ENCODE results near the gene JAG2.

Gene JAG2

DNA sequence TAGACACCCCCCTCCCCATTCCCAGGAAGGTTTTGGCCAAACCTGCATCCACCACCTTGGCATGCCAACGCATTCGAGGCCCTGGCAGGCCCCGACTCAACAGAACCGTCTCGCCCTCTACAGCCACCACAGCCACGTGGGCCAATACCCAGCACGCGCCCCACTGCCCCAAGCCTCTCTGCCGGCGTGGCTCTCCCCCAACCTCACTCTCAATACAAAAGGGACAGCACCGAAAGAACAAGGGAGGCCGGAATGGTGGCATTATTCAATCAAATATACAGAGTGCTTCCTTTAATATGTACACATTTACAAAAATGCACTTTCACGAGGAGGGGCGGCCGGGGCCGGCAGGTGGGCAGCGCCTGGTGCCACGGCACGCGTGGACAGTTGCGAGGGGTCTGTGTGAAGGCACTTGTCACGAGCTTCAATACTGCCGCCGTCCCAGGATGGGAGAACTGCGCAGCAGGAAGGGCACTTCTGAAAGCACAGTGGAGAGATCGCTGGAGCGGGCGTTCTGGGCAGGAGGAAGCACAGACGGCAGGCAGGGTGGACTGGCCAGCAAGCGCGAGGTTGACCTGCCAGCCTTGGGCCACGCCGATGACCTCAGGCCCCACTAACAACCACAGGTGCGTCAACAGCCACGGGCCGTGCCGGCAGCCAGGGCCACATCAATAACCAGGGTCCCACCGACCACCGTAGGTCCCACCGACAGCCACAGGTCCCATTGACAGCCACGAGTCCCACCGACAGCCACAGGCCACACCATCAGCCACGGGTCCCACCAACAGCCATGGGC lies 26.9 kb downstream of the JAG2 start:
- H3K27ac Mint-ChIP-seq, result no peak overlapping the region
- no peaks in the 10 kb centered on the region for H3K27me3 Mint-ChIP-seq (ENCODE audit: low read depth)
- H3K4me3 Mint-ChIP-seq, result no peak overlapping the region

DNA sequence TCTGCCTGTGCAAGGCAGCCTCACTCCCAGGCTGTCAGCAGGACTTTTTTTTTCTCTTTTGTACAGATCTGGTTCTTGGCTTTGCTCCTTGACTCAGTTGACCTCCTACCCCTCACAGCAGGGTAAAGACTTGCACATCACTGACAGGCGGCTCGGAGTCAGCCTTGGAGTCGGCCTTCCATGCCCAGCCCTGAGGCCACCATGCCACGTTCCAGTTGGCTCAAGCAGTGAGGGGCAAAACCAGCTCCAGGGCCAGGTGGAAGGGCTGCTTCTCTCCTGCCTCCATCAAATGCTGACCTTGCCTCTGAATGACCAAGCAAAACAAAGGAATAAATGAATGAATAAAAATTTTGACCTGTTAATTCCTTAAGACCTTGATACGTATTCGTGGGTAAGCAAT lies 27.6 kb downstream of the JAG2 start:
- Mint-ChIP-seq H3K27ac (no peak overlapping the region), H3K9me3 (peaks cover 6% of the 10 kb centered on the region), H3K4me3 (no peak overlapping the region), H3K27me3 (ENCODE audit: low read depth) (no peaks in the 10 kb centered on the region), H3K4me1 (no peaks in the 10 kb centered on the region), H3K36me3 (ENCODE audit: low read depth) (peaks cover 7% of the 10 kb centered on the region)
- TF ChIP-seq, protein P1, sequence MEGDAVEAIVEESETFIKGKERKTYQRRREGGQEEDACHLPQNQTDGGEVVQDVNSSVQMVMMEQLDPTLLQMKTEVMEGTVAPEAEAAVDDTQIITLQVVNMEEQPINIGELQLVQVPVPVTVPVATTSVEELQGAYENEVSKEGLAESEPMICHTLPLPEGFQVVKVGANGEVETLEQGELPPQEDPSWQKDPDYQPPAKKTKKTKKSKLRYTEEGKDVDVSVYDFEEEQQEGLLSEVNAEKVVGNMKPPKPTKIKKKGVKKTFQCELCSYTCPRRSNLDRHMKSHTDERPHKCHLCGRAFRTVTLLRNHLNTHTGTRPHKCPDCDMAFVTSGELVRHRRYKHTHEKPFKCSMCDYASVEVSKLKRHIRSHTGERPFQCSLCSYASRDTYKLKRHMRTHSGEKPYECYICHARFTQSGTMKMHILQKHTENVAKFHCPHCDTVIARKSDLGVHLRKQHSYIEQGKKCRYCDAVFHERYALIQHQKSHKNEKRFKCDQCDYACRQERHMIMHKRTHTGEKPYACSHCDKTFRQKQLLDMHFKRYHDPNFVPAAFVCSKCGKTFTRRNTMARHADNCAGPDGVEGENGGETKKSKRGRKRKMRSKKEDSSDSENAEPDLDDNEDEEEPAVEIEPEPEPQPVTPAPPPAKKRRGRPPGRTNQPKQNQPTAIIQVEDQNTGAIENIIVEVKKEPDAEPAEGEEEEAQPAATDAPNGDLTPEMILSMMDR (IDR thresholded peaks at IDR 0.05; ENCODE audit: unreplicated experiment in 3 of 3), result no peak

More for the DNA sequence above, 26.9 kb downstream of the JAG2 start:
- Mint-ChIP-seq H3K36me3 (ENCODE audit: low read depth) (peaks cover 7% of the 10 kb centered on the region), H3K4me1 (no peaks in the 10 kb centered on the region), H3K9me3 (peaks cover 6% of the 10 kb centered on the region)
- TF ChIP-seq, protein P1 (IDR thresholded peaks at IDR 0.05; ENCODE audit: unreplicated experiment in 3 of 3), result no peak

DNA sequence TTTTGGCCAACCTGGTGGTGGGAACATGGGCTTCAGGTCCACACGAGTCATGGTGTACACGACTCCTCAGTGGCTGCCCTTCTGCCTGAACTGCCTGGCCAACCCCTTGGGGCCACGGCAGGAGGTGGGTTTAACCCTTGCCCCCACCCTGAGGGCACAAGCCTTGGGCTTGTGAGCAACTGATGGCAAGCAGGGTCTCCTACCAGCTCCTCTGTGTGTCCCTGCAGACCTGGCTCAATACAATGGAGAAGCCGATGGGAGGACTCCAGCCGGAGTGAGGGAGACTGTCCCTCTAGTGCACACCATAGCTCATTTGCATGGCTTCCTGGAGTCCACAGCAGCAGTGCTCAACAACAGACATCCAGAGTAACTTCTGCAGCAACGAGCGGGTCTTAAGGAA lies 28.0 kb downstream of the JAG2 start:
- peaks cover 7% of the 10 kb centered on the region for H3K36me3 Mint-ChIP-seq (ENCODE audit: low read depth)
- no peaks in the 10 kb centered on the region for H3K27me3 Mint-ChIP-seq (ENCODE audit: low read depth)
- no peaks in the 10 kb centered on the region for H3K4me1 Mint-ChIP-seq
- no peak overlapping the region for H3K27ac Mint-ChIP-seq
- TF ChIP-seq, protein P1 (IDR thresholded peaks at IDR 0.05; ENCODE audit: unreplicated experiment in 3 of 3), result no peak
- peaks cover 6% of the 10 kb centered on the region for H3K9me3 Mint-ChIP-seq
- no peak overlapping the region for H3K4me3 Mint-ChIP-seq

DNA sequence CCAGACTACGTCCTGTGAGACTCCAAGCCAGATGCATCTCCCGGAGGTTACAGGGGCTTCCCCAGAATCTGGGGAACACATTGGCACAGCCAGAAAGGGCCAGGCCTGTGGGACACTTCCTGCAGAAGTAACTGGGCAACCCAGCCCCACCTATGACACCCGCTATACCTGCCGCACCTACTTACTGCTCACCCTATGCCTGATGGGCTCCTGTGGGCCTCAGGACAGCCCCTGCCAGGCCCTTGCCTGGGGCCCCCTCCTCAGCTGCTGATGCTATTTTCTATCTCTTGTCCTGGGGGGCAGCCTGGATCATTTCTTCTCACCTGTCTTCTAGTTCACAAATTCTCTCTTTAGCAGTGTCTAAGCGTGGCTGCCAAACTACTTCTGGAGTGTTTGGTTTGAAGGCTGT lies 28.7 kb downstream of the JAG2 start:
- no peaks in the 10 kb centered on the region for H3K4me1 Mint-ChIP-seq
- H3K4me3 Mint-ChIP-seq, result no peak overlapping the region
- TF ChIP-seq, protein P1 (IDR thresholded peaks at IDR 0.05; ENCODE audit: unreplicated experiment in 3 of 3), result no peak
- H3K9me3 Mint-ChIP-seq, result peaks cover 6% of the 10 kb centered on the region
- no peak overlapping the region for H3K27ac Mint-ChIP-seq
- H3K36me3 Mint-ChIP-seq (ENCODE audit: low read depth), result peaks cover 7% of the 10 kb centered on the region
- no peaks in the 10 kb centered on the region for H3K27me3 Mint-ChIP-seq (ENCODE audit: low read depth)

DNA sequence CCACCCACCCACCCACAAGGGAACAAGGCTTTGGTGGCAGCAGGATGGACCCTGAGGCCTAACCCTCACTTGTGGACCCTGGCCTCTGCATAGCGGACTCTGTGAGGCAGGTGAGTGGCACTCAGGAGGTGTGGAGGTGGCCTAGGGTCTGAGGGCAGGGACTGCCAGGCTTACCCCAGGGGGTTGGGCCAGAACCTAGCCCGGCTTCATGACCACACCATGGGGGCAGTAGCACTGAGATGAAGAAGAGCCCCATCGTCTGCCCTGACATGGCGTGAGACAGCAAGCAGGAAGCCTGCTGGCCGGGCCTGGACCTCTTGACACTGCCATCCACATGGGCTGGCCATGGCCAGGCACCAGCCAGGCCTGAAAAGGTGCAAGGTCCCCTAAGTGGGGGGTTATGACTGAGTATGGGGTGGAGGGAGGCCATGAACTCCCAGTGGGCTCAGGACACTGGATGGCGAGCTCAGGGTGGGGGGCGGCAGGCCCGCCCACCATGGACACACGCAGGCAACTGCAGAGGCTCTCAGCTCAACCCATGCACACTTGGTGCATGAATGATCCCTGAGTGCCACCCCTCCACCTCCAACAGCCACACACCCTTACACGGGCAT lies 29.3 kb downstream of the JAG2 start:
- Mint-ChIP-seq H3K27me3 (ENCODE audit: low read depth) (no peaks in the 10 kb centered on the region), H3K4me1 (no peaks in the 10 kb centered on the region), H3K36me3 (ENCODE audit: low read depth) (peaks cover 7% of the 10 kb centered on the region), H3K27ac (no peak overlapping the region), H3K4me3 (no peak overlapping the region), H3K9me3 (peaks cover 6% of the 10 kb centered on the region)
- TF ChIP-seq, protein P1 (IDR thresholded peaks at IDR 0.05; ENCODE audit: unreplicated experiment in 3 of 3), result no peak

All from nephron (organoid).